Epithelial cell of proximal tubule (primary cell): Measurements from ENCODE around the gene TXNRD3. TPM values are rescaled to one million over a fixed set of nuclear protein-coding genes. Genes with fewer than 3 reads are reported as not detected.

Experiments used
- DNase-seq: peaks from one replicate; pipeline ENCODE4 v3.0.0-alpha.2; 2011; ENCODE audit warnings: low read depth
- H3K4me3 ChIP-seq: 2 replicates; pipeline ENCODE4 v1.5.1; 2011; ENCODE audit warnings: low read depth, mild to moderate bottlenecking, low read length
- total RNA-seq: library from RNA; depleted of rRNA; stranded (reverse); fragments of >200 nt; gene quantifications from 2 replicates; pipeline ENCODE4 v1.2.3, GENCODE V29; 2015
- TF ChIP-seq, protein P1 (sequence below): conservative IDR thresholded peaks from 2 replicates; pipeline ENCODE4 v1.5.1; 2012; ENCODE audit warnings: low read depth, mild to moderate bottlenecking, low read length

TXNRD3 gene
- total RNA-seq, result 4.5 and 9.4 TPM in 2 replicates

DNA sequence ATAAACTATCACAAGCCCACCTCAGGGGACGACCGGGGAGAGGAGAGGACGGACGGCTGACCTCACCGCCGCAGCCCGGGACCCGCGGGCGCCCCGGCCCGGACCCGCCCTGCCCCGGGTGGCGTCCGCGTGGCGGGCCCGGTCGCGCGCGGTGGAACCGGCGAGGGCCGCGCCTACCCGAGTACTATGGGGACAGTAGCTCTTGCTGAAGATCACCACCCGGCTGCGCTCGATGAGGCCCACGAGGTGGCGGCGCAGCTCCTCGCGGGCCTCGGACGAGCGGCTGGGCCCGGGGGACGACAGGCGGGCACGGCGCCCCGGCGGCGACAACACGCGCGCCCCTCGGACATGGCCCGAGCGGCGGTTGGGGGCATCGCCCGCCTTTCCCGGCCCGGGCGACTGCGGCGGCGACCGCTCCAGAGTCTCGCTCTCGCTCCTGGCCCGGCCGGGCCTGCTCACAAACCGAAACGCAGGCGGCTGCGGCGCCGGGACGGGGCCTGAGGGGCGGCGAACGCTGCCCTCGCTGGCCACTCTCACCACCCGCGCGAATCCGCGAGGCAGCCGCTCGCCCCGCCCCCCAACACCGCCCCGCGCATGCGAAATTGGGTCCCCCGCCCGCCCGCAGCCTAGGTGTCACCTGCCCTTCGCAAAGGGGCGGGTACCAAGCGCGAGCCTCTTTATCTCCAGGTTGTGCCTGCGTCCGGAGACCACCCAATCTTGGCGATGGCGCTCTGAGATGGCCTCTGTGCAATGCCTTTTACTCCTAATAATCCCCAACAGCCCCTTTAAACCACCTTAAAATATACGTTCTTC lies at the start of gene TXNRD3:
Gene TXNRD3, minus strand, starts transcription at position 554 of the 813 bp plus-strand sequence.
- TF ChIP-seq, protein P1, sequence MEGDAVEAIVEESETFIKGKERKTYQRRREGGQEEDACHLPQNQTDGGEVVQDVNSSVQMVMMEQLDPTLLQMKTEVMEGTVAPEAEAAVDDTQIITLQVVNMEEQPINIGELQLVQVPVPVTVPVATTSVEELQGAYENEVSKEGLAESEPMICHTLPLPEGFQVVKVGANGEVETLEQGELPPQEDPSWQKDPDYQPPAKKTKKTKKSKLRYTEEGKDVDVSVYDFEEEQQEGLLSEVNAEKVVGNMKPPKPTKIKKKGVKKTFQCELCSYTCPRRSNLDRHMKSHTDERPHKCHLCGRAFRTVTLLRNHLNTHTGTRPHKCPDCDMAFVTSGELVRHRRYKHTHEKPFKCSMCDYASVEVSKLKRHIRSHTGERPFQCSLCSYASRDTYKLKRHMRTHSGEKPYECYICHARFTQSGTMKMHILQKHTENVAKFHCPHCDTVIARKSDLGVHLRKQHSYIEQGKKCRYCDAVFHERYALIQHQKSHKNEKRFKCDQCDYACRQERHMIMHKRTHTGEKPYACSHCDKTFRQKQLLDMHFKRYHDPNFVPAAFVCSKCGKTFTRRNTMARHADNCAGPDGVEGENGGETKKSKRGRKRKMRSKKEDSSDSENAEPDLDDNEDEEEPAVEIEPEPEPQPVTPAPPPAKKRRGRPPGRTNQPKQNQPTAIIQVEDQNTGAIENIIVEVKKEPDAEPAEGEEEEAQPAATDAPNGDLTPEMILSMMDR, result no peak
- H3K4me3 ChIP-seq, result peak within 1 kb of the TSS; percentile 71
- DNase-seq, result no peak

DNA sequence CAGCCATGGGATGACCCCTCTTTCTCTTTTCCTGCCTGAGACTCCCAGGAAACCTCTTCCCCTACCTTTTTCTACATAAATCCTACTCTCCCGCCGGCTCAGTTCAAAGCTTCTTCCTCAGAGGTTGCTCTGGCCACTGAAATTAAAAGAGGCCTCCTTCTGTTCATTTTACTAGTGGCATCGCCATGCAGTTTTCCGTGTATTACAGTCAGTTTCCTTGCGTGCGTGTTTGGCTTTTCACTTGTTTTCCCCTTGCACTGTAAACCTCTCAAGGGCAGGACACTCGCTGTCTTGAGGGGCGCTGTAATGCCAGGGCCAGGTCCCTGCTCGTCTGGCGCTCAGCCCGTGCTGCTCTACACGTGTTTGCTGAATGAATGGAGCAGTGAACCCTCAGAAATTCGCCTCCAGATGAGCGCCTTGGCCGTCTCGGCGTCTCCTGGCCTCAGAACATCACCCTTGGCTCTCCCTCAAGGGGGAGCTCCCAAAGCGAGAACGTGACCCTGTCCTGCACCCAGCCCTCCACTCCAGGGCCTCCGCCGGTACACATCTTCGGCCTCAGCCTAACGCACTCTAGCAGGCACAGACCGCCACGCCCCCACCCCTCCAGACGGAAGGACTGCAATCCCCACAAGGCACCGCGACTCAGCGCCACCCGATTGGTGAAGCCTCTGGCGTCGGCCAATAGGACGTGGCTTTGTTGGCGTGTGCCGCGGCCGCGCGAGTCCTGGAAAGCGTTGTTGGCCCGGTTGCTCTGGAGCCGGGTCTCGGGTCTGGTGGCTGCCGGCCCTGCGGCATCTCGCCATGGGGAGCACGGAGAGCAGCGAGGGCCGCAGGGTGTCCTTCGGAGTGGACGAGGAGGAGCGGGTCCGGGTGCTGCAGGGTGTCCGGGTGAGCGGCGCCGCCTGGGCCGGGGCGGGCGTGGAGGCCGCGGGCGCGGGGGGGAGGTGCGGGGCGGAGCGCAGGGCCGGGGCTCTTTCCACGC lies 48.9 kb upstream of the TXNRD3 start, which contains the start of gene CHCHD6:
Gene CHCHD6, plus strand, starts transcription at position 729 of the 982 bp plus-strand sequence. Its CDS starts 73 bp downstream, at position 802.
- peak; percentile 46 for DNase-seq
- TF ChIP-seq, protein P1, result peak; percentile 6
- peak within 1 kb of the TSS; percentile 79 for H3K4me3 ChIP-seq

GRCh38 chr3:126699011-126699410 lies 44.1 kb upstream of the TXNRD3 start:
- no peak for DNase-seq
- TF ChIP-seq, protein P1, result no peak

DNA sequence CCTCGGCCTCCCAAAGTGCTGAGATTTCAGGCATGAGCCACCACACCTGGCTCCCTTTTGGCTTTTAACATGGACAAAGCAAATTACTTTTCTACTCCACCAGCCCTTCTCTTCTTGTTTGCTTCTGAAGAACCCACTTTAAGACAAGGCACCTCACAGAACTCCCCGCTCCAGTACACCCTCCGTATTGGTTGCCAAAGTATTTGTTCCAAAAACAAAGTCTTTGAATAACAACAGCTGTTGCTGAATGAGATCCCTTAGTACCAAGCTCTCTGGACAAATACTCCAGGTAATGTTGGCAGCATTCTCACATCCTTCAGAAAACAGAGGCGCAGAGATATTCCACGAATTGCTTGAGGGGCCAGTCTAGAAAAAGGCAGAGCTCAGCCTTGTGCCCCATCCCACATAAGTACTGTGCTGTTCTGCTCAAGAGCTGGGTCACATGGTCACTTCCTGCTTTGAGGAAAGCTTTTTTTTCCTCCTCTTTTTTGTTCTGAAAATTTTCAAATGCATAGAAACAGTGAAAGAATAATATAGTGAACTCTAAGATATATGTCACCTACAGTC lies 41.9 kb upstream of the TXNRD3 start:
- TF ChIP-seq, protein P1, result no peak
- no peak for DNase-seq
- no peak overlapping the region for H3K4me3 ChIP-seq

More at GRCh38 chr3:126699011-126699410, 44.1 kb upstream of the TXNRD3 start:
- no peak overlapping the region for H3K4me3 ChIP-seq

DNA sequence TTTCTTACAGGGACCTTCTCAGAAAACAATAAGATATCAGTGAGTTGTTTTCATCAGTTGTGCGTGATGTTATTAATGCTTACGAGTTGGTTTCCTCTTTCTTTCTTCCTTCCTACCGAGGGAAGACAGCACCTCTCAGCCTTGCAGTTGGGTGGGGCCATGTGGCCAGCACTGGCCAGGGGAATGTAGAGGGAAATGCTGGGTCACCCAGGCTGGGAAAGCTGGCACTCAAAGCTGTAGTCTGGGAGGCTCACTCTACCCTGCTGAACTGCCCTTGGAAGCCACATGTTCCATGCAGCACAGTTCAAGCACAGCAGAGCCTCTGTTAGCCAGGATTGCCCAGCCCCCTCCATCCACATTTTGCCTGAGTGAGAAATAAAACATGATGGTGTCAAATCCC lies 39.0 kb upstream of the TXNRD3 start:
- H3K4me3 ChIP-seq, result no peak overlapping the region
- TF ChIP-seq, protein P1, result no peak
- DNase-seq, result no peak

- no peak for DNase-seq
- TF ChIP-seq, protein P1, result no peak
- H3K4me3 ChIP-seq, result no peak overlapping the region
Observed at GRCh38 chr3:126692858-126693257, 37.9 kb upstream of the TXNRD3 start.
